GM10266 (cell line): ENCODE data around the gene HMGA1.

Experiments
- DNase-seq: peaks from one replicate; pipeline ENCODE4 v3.0.0; 2012; ENCODE audit errors: extremely low spot score
- TF ChIP-seq, protein P1 (sequence below): IDR thresholded peaks from 2 replicates; pipeline ENCODE4 v1.5.1; 2012; ENCODE audit warnings: mild to moderate bottlenecking, low read depth; ENCODE audit not compliant: control insufficient read depth, insufficient read depth; ENCODE audit errors: missing control alignments

Gene HMGA1

DNA sequence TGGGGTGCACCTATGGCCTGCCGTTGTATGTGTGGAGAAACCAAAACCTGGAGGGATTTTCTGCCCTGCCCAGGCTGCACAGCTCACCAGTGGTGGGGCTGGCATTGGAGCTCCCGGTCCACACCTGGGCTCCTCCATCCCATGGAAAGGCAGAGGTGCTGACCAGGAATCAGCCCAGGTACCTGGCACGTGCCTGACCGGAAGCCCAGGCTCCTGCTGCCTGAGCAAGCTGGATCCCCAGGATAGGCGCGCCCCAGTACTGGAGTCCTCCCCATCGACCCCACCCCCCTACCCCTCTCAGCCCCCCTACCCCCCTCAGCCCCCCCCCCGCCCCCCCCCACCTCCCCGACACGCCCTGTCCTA is 39.9 kb upstream of the HMGA1 start:
- TF ChIP-seq, protein P1, sequence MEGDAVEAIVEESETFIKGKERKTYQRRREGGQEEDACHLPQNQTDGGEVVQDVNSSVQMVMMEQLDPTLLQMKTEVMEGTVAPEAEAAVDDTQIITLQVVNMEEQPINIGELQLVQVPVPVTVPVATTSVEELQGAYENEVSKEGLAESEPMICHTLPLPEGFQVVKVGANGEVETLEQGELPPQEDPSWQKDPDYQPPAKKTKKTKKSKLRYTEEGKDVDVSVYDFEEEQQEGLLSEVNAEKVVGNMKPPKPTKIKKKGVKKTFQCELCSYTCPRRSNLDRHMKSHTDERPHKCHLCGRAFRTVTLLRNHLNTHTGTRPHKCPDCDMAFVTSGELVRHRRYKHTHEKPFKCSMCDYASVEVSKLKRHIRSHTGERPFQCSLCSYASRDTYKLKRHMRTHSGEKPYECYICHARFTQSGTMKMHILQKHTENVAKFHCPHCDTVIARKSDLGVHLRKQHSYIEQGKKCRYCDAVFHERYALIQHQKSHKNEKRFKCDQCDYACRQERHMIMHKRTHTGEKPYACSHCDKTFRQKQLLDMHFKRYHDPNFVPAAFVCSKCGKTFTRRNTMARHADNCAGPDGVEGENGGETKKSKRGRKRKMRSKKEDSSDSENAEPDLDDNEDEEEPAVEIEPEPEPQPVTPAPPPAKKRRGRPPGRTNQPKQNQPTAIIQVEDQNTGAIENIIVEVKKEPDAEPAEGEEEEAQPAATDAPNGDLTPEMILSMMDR: no peak

DNA sequence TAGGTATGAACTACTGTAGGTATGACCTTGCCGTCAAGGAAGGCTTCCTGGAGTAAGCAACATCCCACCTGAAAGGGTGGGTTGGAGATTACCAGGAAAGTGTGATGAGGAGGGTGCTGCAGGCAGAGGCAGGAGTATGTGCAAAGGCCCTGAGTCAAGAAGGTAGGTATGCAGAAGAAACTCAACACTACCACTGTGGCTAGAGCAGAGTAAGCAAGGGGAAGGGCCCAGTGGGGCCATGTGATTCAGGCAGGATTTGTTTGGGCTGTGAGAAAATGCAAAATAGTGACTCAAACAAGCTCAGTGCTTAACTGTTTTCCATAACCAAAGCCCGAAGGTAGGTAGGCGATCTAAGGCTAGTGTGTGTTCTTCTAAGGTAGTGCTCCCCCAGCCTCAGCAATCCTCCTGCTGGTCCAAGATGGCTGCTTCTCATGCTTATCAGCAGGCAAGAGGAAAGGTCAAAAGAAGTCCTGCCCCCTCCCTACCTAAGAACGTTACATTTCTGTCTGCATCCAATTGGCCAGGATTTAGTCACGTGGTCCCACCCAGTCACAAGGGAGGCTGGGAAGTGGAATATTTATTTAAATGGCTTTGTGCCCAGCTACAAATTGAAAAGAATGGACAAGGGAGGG is 36.2 kb upstream of the HMGA1 start:
- TF ChIP-seq, protein P1: no peak

More for the DNA sequence above, 39.9 kb upstream of the HMGA1 start:
- DNase-seq: no peak

DNA sequence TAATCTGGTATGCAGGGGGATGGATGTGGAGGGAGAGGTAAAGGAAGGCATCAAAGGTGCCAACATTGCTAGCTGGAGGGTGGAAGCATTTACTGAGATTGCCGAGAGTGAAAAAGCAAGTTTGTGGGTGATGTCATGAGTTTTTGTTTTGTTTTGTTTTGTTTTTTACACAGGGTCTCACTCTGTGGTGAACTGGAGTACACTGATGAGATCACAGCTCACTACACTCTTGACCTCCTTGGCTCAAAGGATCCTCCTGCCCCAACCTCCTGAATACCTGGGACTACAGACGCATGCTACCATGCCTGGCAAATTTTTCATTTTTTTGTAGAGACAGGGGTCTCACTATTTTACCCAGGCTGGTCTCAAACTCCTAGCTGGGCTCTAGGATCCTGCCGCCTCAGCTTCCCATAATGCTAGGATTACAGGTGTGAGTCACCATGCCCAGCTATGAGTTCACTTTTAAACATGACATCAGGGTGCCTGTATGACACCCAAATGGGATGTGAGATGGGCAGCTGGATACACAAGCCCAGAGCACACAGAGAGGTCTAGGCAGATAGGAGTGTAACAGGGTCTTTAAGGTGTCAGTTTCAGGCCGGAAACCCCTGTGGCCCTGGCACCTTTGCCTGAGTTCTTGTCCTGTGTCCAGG is 35.1 kb upstream of the HMGA1 start:
- TF ChIP-seq, protein P1: no peak
- no peak for DNase-seq

More for the DNA sequence above, 36.2 kb upstream of the HMGA1 start:
- DNase-seq: no peak

DNA sequence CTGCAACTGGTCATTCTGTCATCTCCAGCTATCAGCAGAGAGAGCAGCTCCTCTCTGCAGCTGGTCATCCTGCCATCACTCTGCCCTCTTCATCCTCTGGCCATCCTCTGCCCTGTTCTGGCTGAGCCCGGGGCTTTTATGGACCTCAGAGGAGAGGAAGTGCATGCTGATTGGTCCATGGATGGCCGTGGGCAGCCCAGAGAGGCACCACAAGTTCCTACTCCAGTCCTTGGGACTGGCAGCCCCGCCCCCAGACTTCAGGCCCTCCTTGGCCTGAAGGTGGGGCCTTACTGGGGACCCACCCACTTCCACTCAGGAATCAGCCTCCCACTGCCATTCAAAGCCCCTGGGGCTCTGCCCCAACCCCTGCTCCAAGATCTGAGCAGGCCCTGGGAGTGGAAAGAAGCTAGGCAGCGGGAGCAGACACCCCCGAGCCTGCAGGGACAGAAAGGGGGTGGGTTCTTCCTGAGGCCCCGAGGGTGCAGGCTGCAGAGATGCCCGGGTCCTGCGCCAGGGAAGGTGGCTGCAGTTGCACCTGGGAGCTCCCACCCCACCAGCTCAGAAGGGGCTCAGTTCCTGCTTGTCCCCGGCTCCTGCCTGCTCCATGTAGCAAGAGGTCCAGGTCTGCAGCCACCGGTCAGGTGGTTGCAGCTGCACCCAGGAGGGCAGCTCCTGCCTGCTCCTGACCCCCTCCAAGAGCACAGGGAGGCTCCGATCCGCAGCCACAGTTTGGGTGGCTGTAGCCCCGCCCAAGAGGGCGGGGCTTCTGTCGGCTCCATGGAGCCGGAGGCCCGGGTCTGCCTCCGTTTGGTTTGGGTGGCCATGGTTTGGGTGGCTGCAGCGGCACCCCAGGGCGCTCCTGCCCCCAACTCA is 34.1 kb upstream of the HMGA1 start:
- DNase-seq: no peak
- TF ChIP-seq, protein P1: no peak

DNA sequence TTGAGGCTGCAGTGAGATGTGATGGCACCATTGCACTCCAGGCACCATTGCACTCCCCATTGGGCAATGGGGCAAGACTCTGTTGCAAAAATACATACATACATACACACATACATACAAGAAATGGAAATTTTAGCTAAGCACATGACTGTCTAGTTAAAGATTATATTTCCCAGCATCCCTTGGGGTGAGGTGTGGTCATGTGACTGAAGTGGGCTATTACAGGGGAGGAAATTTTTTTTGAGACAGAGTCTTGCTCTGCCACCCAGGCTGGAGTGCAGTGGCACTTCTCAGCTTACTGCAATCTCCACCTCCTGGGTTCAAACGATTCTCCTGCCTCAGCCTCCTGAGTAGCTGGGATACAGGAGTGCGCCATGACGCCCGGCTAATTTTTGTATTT is 32.0 kb upstream of the HMGA1 start:
- no peak for DNase-seq
- TF ChIP-seq, protein P1: no peak

DNA sequence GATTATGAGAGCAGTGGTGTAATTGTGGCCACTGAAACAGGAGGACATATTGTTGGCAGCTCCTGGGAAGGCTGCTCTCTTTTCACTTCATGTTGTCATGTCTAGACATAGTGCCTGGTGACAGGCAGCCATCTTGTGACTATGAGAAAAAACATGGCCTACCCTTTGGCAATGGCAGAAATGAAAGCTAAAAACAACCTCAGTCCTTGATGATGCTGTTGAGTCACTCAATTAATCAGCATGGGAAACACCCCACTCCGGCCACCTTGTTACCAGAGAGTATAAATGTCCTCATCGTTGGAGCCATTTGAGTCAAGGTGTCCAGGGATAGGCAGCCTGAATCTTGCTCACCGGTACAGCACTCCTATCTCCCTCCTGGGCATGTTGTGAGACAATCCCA is 31.2 kb upstream of the HMGA1 start:
- TF ChIP-seq, protein P1: no peak
- no peak for DNase-seq
